GM12801 (cell line): Measurements from ENCODE around the gene PKD1.

Experiments
- TF ChIP-seq, protein P1 (sequence below): IDR thresholded peaks from one replicate; pipeline ENCODE4 v1.5.1; 2011; ENCODE audit warnings: control low read depth; ENCODE audit not compliant: insufficient read length; ENCODE audit errors: extremely low read depth

PKD1 gene

DNA sequence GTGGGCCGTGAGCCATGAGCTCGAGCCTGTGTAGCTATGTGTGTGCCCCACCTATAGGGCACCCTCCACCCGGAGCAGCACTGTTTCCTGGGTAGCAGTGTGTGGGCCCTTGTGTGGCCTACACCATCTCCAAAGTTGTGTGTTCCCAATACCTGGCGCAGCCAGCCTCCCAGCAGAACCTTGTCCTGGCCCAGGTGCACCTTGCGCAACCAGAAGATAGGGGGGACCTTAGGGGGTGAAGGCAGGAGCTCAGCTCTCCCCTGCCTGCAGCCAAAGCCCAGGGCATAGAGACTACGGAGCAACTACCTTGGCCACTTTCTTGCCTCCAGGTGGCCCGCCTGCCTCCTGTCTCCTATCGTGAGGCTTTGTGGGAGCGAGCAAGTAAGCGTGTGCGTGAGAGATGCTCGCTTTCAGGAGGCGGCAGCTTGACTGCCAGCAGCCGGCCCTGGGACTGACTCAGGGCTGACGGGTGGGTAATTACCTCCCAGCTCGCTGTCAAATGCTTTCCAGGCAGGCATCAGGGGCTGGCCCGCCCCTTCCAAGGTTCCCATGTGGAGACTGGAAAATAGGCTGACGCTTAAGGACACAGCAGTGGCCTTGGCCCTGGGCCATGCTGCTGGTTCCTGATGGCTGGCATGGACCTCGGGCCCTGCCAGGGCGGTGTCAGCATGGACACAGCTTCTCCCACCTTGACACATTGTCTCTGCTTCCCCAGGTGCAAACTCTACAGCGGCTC, 38.9 kb upstream of the PKD1 start:
- TF ChIP-seq, protein P1, sequence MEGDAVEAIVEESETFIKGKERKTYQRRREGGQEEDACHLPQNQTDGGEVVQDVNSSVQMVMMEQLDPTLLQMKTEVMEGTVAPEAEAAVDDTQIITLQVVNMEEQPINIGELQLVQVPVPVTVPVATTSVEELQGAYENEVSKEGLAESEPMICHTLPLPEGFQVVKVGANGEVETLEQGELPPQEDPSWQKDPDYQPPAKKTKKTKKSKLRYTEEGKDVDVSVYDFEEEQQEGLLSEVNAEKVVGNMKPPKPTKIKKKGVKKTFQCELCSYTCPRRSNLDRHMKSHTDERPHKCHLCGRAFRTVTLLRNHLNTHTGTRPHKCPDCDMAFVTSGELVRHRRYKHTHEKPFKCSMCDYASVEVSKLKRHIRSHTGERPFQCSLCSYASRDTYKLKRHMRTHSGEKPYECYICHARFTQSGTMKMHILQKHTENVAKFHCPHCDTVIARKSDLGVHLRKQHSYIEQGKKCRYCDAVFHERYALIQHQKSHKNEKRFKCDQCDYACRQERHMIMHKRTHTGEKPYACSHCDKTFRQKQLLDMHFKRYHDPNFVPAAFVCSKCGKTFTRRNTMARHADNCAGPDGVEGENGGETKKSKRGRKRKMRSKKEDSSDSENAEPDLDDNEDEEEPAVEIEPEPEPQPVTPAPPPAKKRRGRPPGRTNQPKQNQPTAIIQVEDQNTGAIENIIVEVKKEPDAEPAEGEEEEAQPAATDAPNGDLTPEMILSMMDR: no peak

DNA sequence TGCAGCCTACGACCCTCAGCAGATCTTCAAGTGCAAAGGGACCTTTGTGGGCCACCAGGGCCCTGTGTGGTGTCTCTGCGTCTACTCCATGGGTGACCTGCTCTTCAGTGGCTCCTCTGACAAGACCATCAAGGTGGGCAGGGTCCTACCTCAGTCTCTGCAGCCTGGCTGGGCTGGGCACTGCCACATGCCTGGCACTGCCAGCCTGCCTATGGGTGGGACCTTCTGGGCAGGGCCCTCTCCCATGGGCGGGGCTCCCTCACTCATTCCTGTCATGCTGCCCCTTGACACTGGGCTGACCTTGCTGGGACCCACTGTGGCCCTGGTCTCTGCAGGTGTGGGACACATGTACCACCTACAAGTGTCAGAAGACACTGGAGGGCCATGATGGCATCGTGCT, 38.2 kb upstream of the PKD1 start:
- TF ChIP-seq, protein P1: no peak

DNA sequence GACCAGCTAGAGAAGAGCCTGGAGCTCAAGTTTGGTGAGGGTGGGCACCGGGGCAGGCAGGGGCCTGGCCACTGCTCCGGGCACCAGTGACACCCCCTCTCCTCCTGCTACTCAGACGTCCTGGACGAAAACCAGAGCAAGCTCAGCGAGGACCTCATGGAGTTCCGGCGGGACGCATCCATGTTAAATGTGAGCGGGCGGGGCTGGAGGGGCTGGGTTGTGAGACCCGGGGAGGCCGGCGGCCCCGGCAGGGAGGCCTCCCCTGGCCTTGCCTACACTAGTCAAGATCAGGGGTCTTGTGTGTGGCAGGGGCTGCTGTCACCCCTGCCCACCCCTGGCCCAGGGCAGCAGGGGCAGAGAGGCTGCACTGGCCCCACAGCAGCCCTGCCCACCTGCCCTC, 37.7 kb upstream of the PKD1 start:
- TF ChIP-seq, protein P1: no peak

DNA sequence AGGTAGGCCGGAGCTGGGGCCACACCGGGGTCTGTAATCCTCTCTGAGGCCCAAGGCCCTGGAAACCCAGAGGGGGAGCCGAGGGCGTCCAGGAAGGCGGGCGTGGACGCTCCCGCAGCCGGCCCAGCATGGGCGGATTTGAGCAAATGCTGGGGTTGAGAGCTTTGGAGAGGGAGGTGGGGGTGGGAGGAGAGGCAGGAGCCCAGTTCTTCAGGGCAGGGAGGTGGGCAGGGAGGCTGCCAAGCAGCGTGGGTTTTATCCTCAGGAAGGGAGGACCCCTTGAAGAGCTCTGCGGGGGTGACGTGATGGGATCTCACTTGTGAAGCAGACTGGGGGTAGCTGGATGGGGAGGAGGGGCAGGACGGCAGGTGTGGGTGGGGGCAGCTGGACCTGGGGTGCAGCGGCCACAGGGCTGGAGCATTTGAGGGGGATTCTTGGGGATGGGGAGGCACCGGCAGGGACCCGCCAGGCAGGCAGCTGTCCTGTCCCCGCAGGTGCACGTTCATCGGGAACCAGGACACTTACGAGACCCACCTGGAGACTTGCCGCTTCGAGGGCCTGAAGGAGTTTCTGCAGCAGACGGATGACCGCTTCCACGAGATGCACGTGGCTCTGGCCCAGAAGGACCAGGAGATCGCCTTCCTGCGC, 37.1 kb upstream of the PKD1 start:
- TF ChIP-seq, protein P1: no peak

DNA sequence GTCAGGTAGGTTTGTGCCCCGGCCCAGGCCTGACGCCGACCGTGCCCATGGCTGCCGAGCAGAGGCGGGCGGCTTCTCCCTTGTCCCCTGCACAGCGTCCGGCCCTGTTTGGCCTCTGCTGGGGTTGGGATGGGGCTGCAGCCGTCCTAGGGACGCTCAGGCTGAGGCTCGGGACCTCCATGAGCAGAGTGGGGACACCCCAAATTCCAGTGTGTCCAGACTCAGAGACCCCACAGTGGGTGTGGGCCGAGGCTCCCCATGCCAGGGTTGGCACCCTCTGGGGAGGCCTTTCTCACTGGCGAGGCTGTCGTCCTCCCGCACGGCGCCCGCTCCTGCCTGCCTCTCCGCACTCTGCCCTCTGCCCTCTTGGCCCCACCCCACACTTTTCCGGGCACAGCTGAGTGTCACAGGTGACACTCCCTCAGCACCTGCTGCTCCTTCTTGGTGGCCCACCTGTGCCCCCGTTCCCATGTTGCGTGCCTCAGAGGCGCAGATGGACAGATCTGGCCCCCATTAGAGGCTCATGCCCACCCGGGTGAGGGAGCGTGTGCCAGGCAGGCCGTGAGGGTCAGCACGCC, 36.0 kb upstream of the PKD1 start:
- TF ChIP-seq, protein P1: no peak

DNA sequence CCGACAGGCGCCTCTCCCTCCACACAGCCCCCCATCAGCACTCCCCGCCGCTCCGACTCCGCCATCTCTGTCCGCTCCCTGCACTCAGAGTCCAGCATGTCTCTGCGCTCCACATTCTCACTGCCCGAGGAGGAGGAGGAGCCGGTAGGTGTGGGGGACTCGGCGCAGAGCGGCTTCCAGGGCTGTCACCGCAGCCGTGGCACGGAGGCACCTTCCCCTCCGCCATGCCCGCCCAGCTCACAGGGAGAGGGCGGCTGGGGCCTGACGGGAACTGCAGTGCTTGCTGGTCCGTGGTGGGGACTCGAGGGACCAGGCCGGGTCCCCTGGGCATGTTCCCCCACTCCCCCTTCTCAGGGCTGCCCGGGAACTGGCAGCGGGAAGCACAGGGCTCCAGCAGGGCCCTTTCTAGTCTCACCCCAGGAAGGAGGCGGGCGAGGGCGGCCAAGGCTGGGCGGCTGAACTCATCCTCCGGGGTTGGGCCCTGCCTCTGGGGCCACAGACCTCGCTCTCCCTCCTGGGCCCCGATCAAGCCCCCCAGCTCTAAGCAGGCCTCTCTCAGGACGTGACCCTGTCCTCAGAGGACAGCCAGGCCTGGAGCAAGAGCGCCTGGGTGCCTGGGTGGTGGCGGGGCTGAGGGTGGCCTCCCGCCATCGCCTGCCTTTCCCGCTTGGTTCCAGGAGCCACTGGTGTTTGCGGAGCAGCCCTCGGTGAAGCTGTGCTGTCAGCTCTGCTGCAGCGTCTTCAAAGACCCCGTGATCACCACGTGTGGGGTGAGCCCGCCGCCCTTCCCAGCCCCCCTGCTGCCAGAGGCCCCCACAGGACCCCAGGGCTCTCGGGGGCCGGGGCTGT, 35.1 kb upstream of the PKD1 start:
- TF ChIP-seq, protein P1: no peak

DNA sequence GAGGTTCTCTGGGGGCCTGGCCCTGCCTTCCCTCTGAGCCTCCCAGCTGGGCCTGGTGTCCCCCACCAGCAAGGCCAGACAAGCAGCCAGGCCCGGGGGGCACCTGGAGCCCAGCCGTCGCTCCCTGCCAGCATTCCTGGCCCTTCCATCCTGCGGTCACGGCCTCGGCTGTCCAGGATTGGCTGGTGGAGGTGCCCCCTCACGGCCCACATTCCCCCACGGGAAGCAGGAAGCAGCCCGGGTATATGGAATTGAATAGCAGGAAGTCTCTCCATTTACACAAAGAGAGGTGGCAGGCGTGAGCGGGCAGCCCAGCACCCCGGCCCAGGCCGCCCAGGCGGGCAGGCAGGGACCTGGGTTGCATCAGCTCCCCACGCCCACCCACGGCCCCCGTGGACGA, 34.4 kb upstream of the PKD1 start:
- TF ChIP-seq, protein P1: no peak
